ENCODE data around the gene ACSL6. TPM values are rescaled to one million over a fixed set of nuclear protein-coding genes. Genes with fewer than 3 reads are reported as not detected.
A peak's percentile ranks its signal among the peaks of the same experiment; 100 is the strongest.

The ACSL6 gene
- total RNA-seq, 2 donors from 2014 or later = 0.71 to 1.6 TPM

- Histone ChIP-seq H3K27ac (no peak overlapping the region), H3K27me3 (no peaks in the 10 kb centered on the region), H3K4me1 (no peaks in the 10 kb centered on the region), H3K9me3 (no peaks in the 10 kb centered on the region), H3K36me3 (no peaks in the 10 kb centered on the region), H3K4me3 (no peak overlapping the region)
- peak; percentile 53 for DNase-seq (ENCODE audit: low spot score)
- no peak for TF ChIP-seq CTCF (IDR thresholded peaks at IDR 0.05)
Measured at GRCh38 chr5:132058646-132059042, 47.2 kb upstream of the ACSL6 start.

GRCh38 chr5:132057498-132058255, 46.2 kb upstream of the ACSL6 start:
- Histone ChIP-seq H3K4me3 (no peak overlapping the region), H3K36me3 (no peaks in the 10 kb centered on the region), H3K27ac (no peak overlapping the region), H3K27me3 (no peaks in the 10 kb centered on the region), H3K4me1 (no peaks in the 10 kb centered on the region), H3K9me3 (no peaks in the 10 kb centered on the region)
- DNase-seq (ENCODE audit: low spot score) = peak; percentile 38
- no peak for TF ChIP-seq CTCF (IDR thresholded peaks at IDR 0.05)

GRCh38 chr5:132056610-132057497, 45.4 kb upstream of the ACSL6 start:
- Histone ChIP-seq H3K9me3 (no peaks in the 10 kb centered on the region), H3K36me3 (no peaks in the 10 kb centered on the region), H3K27ac (no peak overlapping the region), H3K4me1 (no peaks in the 10 kb centered on the region), H3K27me3 (no peaks in the 10 kb centered on the region), H3K4me3 (no peak overlapping the region)
- peak; percentile 32 for DNase-seq (ENCODE audit: low spot score)
- no peak for TF ChIP-seq CTCF (IDR thresholded peaks at IDR 0.05)

- no peaks in the 10 kb centered on the region for H3K4me1 ChIP-seq
- H3K9me3 ChIP-seq = no peaks in the 10 kb centered on the region
- no peaks in the 10 kb centered on the region for H3K36me3 ChIP-seq
- H3K27ac ChIP-seq = no peak overlapping the region
- H3K4me3 ChIP-seq = no peak overlapping the region
- TF ChIP-seq CTCF (IDR thresholded peaks at IDR 0.05) = no peak
- H3K27me3 ChIP-seq = no peaks in the 10 kb centered on the region
- DNase-seq (ENCODE audit: low spot score) = peak; percentile 38
Measured at GRCh38 chr5:132055808-132056609, 44.6 kb upstream of the ACSL6 start.

- Histone ChIP-seq H3K27ac (no peak overlapping the region), H3K36me3 (no peaks in the 10 kb centered on the region), H3K4me3 (no peak overlapping the region), H3K27me3 (no peaks in the 10 kb centered on the region), H3K9me3 (no peaks in the 10 kb centered on the region), H3K4me1 (no peaks in the 10 kb centered on the region)
- TF ChIP-seq CTCF (IDR thresholded peaks at IDR 0.05) = no peak
- DNase-seq (ENCODE audit: low spot score) = no peak
Measured at GRCh38 chr5:132055441-132055807, 44.0 kb upstream of the ACSL6 start.

Data from right atrium auricular region (tissue), 2 donors.